ENCODE results near the gene CNTN2.

- TF ChIP-seq ESRRA (CRISPR knock-in tag; IDR thresholded peaks at IDR 0.05; ENCODE audit: borderline replicate concordance) (no peak), TEAD4 (CRISPR knock-in tag; IDR thresholded peaks at IDR 0.05) (no peak), ZNF232 (CRISPR knock-in tag; IDR thresholded peaks at IDR 0.05) (no peak), ATF1 (CRISPR knock-in tag; IDR thresholded peaks at IDR 0.05) (no peak)
- TF ChIP-seq, protein P1, sequence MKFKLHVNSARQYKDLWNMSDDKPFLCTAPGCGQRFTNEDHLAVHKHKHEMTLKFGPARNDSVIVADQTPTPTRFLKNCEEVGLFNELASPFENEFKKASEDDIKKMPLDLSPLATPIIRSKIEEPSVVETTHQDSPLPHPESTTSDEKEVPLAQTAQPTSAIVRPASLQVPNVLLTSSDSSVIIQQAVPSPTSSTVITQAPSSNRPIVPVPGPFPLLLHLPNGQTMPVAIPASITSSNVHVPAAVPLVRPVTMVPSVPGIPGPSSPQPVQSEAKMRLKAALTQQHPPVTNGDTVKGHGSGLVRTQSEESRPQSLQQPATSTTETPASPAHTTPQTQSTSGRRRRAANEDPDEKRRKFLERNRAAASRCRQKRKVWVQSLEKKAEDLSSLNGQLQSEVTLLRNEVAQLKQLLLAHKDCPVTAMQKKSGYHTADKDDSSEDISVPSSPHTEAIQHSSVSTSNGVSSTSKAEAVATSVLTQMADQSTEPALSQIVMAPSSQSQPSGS (CRISPR knock-in tag; IDR thresholded peaks at IDR 0.05; ENCODE audit: borderline replicate concordance, low read depth) = no peak
- TF ChIP-seq, protein P2, sequence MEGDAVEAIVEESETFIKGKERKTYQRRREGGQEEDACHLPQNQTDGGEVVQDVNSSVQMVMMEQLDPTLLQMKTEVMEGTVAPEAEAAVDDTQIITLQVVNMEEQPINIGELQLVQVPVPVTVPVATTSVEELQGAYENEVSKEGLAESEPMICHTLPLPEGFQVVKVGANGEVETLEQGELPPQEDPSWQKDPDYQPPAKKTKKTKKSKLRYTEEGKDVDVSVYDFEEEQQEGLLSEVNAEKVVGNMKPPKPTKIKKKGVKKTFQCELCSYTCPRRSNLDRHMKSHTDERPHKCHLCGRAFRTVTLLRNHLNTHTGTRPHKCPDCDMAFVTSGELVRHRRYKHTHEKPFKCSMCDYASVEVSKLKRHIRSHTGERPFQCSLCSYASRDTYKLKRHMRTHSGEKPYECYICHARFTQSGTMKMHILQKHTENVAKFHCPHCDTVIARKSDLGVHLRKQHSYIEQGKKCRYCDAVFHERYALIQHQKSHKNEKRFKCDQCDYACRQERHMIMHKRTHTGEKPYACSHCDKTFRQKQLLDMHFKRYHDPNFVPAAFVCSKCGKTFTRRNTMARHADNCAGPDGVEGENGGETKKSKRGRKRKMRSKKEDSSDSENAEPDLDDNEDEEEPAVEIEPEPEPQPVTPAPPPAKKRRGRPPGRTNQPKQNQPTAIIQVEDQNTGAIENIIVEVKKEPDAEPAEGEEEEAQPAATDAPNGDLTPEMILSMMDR (IDR thresholded peaks at IDR 0.05) = no peak
- TF ChIP-seq, protein P3, sequence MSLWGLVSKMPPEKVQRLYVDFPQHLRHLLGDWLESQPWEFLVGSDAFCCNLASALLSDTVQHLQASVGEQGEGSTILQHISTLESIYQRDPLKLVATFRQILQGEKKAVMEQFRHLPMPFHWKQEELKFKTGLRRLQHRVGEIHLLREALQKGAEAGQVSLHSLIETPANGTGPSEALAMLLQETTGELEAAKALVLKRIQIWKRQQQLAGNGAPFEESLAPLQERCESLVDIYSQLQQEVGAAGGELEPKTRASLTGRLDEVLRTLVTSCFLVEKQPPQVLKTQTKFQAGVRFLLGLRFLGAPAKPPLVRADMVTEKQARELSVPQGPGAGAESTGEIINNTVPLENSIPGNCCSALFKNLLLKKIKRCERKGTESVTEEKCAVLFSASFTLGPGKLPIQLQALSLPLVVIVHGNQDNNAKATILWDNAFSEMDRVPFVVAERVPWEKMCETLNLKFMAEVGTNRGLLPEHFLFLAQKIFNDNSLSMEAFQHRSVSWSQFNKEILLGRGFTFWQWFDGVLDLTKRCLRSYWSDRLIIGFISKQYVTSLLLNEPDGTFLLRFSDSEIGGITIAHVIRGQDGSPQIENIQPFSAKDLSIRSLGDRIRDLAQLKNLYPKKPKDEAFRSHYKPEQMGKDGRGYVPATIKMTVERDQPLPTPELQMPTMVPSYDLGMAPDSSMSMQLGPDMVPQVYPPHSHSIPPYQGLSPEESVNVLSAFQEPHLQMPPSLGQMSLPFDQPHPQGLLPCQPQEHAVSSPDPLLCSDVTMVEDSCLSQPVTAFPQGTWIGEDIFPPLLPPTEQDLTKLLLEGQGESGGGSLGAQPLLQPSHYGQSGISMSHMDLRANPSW (CRISPR knock-in tag; conservative IDR thresholded peaks at IDR 0.05; ENCODE audit: low read depth) = no peak
- TF ChIP-seq, protein P4, sequence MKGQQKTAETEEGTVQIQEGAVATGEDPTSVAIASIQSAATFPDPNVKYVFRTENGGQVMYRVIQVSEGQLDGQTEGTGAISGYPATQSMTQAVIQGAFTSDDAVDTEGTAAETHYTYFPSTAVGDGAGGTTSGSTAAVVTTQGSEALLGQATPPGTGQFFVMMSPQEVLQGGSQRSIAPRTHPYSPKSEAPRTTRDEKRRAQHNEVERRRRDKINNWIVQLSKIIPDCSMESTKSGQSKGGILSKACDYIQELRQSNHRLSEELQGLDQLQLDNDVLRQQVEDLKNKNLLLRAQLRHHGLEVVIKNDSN (CRISPR knock-in tag; IDR thresholded peaks at IDR 0.05) = no peak
Measured at GRCh38 chr1:205037539-205037938, 5.5 kb upstream of the CNTN2 start.
